GM12873 (cell line): ENCODE data around the gene SLC30A7.

ENCODE experiments used
- TF ChIP-seq, protein P1 (sequence below): IDR thresholded peaks from 2 replicates; pipeline ENCODE4 v1.5.1; 2012; ENCODE audit warnings: low read depth, mild to moderate bottlenecking, moderate library complexity, low read length, control low read depth; ENCODE audit not compliant: insufficient read depth; ENCODE audit errors: missing control alignments

Gene SLC30A7

DNA sequence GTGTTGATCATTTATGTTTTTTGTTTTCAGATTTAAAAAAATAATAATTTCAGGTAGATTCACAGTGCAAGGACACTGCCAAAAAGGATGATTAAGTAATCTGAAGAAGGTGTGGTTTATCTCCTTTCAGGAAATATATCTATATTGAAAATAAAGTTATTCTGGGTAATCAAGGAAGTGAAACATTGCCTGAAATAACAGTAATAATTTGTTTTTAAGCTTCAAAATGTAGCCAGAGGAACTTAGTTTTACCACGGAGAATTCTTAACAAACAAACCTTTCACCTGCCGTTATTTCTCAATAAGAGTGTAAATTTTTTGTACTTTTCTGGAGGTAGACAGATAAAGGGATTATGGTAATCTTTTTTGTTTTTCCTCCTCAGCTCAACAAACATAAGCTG, 132.6 kb downstream of the SLC30A7 start:
- TF ChIP-seq, protein P1, sequence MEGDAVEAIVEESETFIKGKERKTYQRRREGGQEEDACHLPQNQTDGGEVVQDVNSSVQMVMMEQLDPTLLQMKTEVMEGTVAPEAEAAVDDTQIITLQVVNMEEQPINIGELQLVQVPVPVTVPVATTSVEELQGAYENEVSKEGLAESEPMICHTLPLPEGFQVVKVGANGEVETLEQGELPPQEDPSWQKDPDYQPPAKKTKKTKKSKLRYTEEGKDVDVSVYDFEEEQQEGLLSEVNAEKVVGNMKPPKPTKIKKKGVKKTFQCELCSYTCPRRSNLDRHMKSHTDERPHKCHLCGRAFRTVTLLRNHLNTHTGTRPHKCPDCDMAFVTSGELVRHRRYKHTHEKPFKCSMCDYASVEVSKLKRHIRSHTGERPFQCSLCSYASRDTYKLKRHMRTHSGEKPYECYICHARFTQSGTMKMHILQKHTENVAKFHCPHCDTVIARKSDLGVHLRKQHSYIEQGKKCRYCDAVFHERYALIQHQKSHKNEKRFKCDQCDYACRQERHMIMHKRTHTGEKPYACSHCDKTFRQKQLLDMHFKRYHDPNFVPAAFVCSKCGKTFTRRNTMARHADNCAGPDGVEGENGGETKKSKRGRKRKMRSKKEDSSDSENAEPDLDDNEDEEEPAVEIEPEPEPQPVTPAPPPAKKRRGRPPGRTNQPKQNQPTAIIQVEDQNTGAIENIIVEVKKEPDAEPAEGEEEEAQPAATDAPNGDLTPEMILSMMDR = no peak

DNA sequence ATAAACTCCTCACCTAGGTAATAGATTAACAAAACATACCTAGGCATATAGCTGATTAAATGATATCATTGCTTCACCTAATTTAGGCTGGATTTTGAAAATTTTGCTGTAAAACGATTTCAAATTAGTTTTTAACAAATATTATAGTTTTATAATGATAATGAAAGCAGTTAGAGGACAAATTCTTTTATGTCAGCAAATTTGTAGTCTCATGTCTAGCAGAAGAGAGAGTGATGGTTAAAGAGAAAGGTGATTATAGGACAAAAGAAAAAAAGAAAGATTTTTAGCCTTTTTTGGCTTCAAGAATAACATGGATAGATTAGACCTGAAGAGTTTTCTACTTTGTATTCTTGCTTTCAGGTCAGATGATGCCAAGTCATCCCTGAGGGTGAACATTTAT, 133.3 kb downstream of the SLC30A7 start:
- TF ChIP-seq, protein P1 = no peak

DNA sequence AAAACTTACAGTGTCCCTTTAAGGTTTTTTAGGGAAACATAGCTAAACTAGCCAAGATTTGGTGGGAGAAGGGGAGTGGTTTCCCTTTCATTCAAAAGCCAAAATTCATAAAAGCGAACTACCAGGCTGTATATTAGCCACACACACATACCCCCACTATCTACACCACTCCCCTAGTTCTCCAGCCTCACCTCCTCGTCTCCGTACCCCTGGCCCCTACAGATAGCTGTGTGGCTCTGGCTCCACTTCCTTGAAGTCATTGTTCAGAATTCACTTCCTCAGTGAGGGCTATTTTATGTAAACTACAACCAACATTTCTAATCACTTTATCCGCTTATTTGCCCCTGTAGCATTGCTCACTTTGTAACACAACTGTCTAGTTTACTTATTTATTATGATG, 135.0 kb downstream of the SLC30A7 start:
- TF ChIP-seq, protein P1 = no peak
